ENCODE results near the gene IGFBP4. TPM values are rescaled to one million over a fixed set of nuclear protein-coding genes. Genes with fewer than 3 reads are reported as not detected.

The IGFBP4 gene
- total and polyA plus RNA-seq, 2 donors (not counting 1 experiment from before 2014, with no cell fraction given), result 4.6 to 31.3 TPM

DNA sequence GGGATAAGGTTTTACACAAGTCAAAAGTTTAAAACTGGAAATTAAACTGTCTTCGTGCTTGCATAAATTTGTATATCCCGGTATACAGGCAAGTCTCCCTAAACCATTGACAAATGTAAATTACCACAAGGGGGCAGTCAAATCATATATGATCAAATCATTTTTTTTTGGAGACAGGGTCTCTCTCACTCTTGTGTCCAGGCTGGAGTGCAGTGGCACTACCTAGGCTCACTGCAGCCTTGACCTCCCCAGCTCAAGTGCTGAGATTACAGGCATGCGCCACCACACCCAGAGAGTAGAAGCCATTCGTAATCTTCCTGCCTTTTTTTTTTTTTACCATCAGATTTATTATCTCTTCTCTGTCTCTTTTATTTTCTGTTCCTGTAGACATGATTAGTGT lies 44.1 kb upstream of the IGFBP4 start:
- Histone ChIP-seq H3K9ac (ENCODE audit: low read length) (no peak overlapping the region), H3K4me2 (replicated peaks; ENCODE audit: low read depth, low read length, poor library complexity, severe bottlenecking) (no peak overlapping the region), H3K4me3 (ENCODE audit: control extremely low read depth in 1 of 5, extremely low read depth in 1 of 5, insufficient read depth in 1 of 5, low read depth in 2 of 5, low read length in 4 of 5) (no peak overlapping the region), H3K9me3 (ENCODE audit: control extremely low read depth in 1 of 3, control insufficient read depth in 2 of 3, insufficient read depth in 1 of 3, low read length in 2 of 3) (no peaks in the 10 kb centered on the region), H3K36me3 (replicated peaks in 1 of 2; ENCODE audit: control extremely low read depth in 1 of 2, control insufficient read depth in 1 of 2, extremely low read depth in 1 of 2, insufficient read depth in 2 of 2, low read length in 1 of 2) (no peaks in the 10 kb centered on the region), H2AFZ (ENCODE audit: insufficient read depth, low read depth, low read length, poor library complexity, severe bottlenecking) (no peak overlapping the region), H3K79me2 (ENCODE audit: control insufficient read depth, insufficient read depth, low read length) (no peaks in the 10 kb centered on the region), H3K27ac (ENCODE audit: low read length in 2 of 2) (no peak overlapping the region), H3K4me1 (ENCODE audit: control insufficient read depth in 2 of 2, insufficient read depth in 2 of 2, low read length in 2 of 2) (peaks cover 0 to 8% of the 10 kb centered on the region in 2 donors), H3K27me3 (replicated peaks in 1 of 4; ENCODE audit: control extremely low read depth in 1 of 4, control insufficient read depth in 3 of 4, insufficient read depth in 4 of 4, low read length in 3 of 4) (no peaks in the 10 kb centered on the region), H4K20me1 (ENCODE audit: control insufficient read depth, insufficient read depth, low read length, poor library complexity, severe bottlenecking) (no peaks in the 10 kb centered on the region)
- no peak overlapping the region for H3K27ac Mint-ChIP-seq
- H3K9me3 Mint-ChIP-seq (ENCODE audit: insufficient read depth), result no peaks in the 10 kb centered on the region
- WGBS (ENCODE audit: insufficient coverage), result no CpG with 5 or more reads among the region's 4 CpGs
- peaks cover 7% of the 10 kb centered on the region for H3K4me1 Mint-ChIP-seq
- H3K4me3 Mint-ChIP-seq, result no peak overlapping the region
- DNase-seq (peak; percentile 74), ATAC-seq (ENCODE audit: low read depth) (peak; percentile 54)
- ChIA-PET POLR2A (no interaction called here), CTCF (interaction anchor here (0.7 to 7.2 kb wide), 17 partner anchors 9 to 221 kb away, joined by 3 to 94 read pairs (median 4); partner anchors contain the start of gene TOP2A)
- intact Hi-C loops (cut with micrococcal nuclease), result loop anchor here (1.0 kb wide), 2 partner anchors 134 to 162 kb away; no protein-coding TSS in a partner anchor
- H3K27me3 Mint-ChIP-seq, result no peaks in the 10 kb centered on the region
- TF ChIP-seq EZH2 (IDR thresholded peaks at IDR 0.05; ENCODE audit: borderline replicate concordance, insufficient read depth, low read depth, low read length, poor library complexity, severe bottlenecking), result no peak
- peak; percentile 88 for TF ChIP-seq CTCF (IDR thresholded peaks at IDR 0.05)

- ATAC-seq (ENCODE audit: low read depth) (no peak), DNase-seq (peak; percentile 36)
- Histone ChIP-seq H3K4me3 (ENCODE audit: control extremely low read depth in 1 of 5, extremely low read depth in 1 of 5, insufficient read depth in 1 of 5, low read depth in 2 of 5, low read length in 4 of 5) (no peak overlapping the region), H3K4me2 (replicated peaks; ENCODE audit: low read depth, low read length, poor library complexity, severe bottlenecking) (peak overlapping the region; percentile 28), H3K27ac (ENCODE audit: low read length in 2 of 2) (no peak overlapping the region), H4K20me1 (ENCODE audit: control insufficient read depth, insufficient read depth, low read length, poor library complexity, severe bottlenecking) (no peaks in the 10 kb centered on the region), H2AFZ (ENCODE audit: insufficient read depth, low read depth, low read length, poor library complexity, severe bottlenecking) (peak overlapping the region; percentile 43), H3K4me1 (ENCODE audit: control insufficient read depth in 2 of 2, insufficient read depth in 2 of 2, low read length in 2 of 2) (peaks cover 0 to 8% of the 10 kb centered on the region in 2 donors), H3K79me2 (ENCODE audit: control insufficient read depth, insufficient read depth, low read length) (no peaks in the 10 kb centered on the region), H3K36me3 (replicated peaks in 1 of 2; ENCODE audit: control extremely low read depth in 1 of 2, control insufficient read depth in 1 of 2, extremely low read depth in 1 of 2, insufficient read depth in 2 of 2, low read length in 1 of 2) (no peaks in the 10 kb centered on the region), H3K27me3 (replicated peaks in 1 of 4; ENCODE audit: control extremely low read depth in 1 of 4, control insufficient read depth in 3 of 4, insufficient read depth in 4 of 4, low read length in 3 of 4) (no peaks in the 10 kb centered on the region), H3K9me3 (ENCODE audit: control extremely low read depth in 1 of 3, control insufficient read depth in 2 of 3, insufficient read depth in 1 of 3, low read length in 2 of 3) (no peaks in the 10 kb centered on the region), H3K9ac (ENCODE audit: low read length) (peak overlapping the region; percentile 2)
- intact Hi-C loops (cut with micrococcal nuclease), result loop anchor here (5.0 kb wide), 1 partner anchor 40 kb away; the partner anchor contains the start of gene IGFBP4
- Mint-ChIP-seq H3K4me1 (peaks cover 7% of the 10 kb centered on the region), H3K27me3 (no peaks in the 10 kb centered on the region), H3K9me3 (ENCODE audit: insufficient read depth) (no peaks in the 10 kb centered on the region), H3K4me3 (no peak overlapping the region), H3K27ac (no peak overlapping the region)
- ChIA-PET POLR2A (no interaction called here), CTCF (interaction anchor here (0.6 to 7.2 kb wide), 9 partner anchors 9 to 1346 kb away, joined by 3 to 94 read pairs (median 3); partner anchors contain the start of gene TOP2A)
- TF ChIP-seq EZH2 (IDR thresholded peaks at IDR 0.05; ENCODE audit: borderline replicate concordance, insufficient read depth, low read depth, low read length, poor library complexity, severe bottlenecking) (no peak), CTCF (IDR thresholded peaks at IDR 0.05) (peak; percentile 11)
- no CpG with 5 or more reads among the region's 1 CpG for WGBS (ENCODE audit: insufficient coverage)
These were observed 40.6 kb upstream of the IGFBP4 start for GRCh38 chr17:40402668-40403067.
